Neural progenitor cell (in vitro differentiated cells): Measurements from ENCODE around the gene WNT3A.

Experiments
- EZH2phosphoT487 ChIP-seq: fragments of 200-600 bp; sonication (generic); IDR thresholded peaks from 2 replicates; pipeline ENCODE4 v1.6.1; 2017; ENCODE audit warnings: antibody characterized with exemption
- TF ChIP-seq, protein P1 (sequence below): fragments of 200-600 bp; sonication (generic); IDR thresholded peaks from 2 replicates; pipeline ENCODE4 v1.5.1; 2017; ENCODE audit warnings: antibody characterized with exemption, mild to moderate bottlenecking

DNA sequence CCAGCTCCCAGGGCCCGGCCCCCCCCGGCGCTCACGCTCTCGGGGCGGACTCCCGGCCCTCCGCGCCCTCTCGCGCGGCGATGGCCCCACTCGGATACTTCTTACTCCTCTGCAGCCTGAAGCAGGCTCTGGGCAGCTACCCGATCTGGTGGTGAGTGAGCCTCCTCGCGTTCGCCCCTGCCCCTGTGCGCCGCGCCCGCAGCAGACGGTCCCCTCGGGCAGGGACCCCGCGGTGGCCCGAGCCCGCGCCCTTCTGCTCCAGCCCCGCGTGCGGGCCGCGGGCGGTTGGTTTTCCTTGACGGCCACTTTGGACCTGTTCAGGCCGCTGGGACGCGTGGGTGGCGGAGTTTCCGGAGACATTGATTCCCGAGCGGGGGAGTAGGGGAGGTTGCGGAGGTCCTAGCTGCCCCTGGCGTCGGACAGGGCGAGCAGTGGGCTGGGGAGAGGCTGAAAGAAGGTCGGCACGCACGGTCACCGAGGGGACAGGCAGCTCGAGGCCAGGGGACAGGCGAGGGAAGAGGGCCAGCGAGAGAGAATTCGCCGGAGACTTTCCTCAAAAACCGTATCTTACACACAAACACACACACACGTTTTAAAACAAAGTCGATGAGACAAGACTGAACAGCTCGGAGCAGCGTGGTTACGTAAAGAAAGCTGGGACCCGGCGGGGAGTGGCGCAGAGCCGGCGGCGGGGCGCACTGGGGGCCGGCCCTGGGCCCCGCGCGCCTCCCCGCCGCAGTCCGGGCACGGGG is 427 bp downstream of the WNT3A start:
- TF ChIP-seq, protein P1, sequence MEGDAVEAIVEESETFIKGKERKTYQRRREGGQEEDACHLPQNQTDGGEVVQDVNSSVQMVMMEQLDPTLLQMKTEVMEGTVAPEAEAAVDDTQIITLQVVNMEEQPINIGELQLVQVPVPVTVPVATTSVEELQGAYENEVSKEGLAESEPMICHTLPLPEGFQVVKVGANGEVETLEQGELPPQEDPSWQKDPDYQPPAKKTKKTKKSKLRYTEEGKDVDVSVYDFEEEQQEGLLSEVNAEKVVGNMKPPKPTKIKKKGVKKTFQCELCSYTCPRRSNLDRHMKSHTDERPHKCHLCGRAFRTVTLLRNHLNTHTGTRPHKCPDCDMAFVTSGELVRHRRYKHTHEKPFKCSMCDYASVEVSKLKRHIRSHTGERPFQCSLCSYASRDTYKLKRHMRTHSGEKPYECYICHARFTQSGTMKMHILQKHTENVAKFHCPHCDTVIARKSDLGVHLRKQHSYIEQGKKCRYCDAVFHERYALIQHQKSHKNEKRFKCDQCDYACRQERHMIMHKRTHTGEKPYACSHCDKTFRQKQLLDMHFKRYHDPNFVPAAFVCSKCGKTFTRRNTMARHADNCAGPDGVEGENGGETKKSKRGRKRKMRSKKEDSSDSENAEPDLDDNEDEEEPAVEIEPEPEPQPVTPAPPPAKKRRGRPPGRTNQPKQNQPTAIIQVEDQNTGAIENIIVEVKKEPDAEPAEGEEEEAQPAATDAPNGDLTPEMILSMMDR, result no peak
- TF ChIP-seq EZH2phosphoT487, result peak; percentile 94
